ENCODE results near the gene MARS1.
A peak's percentile ranks its signal among the peaks of the same experiment; 100 is the strongest.

Gene MARS1

DNA sequence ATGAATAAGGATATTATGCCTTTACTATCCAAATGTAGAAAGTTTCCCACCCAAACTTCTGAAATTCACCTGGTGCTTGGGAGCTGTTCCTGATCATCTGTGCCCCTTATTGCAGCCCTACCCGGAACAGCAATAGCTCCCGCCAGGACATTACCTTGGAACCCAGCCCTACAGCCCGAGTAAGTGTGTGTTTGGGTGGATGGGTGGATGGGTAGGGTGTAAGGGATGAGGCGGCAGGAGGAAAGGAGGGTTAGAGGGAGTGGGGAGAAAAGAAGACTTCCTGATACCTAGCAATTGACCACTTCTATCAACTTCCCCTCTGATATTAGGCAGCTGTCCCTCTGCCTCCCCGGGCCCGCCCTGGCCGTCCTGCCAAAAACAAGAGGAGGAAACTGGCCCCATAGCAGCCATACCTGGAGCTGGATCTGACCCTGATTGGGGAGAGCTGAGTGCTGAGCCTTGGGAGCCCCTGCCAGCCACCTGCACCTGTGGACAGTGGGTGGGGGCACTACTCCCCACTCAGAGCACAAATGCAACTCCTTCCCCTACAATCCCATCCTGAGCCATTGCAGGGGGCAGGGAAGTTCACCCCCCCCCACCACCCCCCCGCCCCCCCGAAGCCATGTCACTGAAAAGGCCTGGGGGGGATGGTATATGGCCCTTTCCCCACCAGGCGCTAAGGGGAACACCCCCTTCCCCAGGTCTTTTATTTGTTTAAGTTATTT is 41.1 kb downstream of the MARS1 start:
- no peak for DNase-seq (ENCODE audit: low read depth in 3 of 3)

GRCh38 chr12:57529831-57530230 is 42.0 kb downstream of the MARS1 start:
- no peak for DNase-seq (ENCODE audit: low read depth in 3 of 3)

GRCh38 chr12:57530396-57531142 is 42.7 kb downstream of the MARS1 start:
- DNase-seq (ENCODE audit: low read depth in 3 of 3): no peak

DNA sequence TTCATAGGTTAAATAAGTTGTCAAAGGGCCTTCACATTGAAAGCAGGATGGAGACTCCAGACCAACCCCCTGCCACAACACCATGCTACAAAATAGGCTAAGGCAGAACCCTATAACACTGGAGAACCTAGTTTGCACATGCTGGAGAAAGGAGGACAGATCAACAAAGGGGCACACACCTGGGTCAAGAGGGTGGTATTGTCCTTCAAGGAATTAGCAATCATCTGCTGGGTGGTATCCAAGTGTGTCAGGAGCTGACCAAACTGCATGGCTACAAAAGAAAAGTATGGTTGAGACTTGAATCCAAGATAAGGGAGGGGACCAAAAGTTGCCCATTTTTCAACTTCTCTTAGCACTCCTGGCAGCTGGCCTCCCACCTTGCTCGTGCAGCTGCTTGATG is 44.0 kb downstream of the MARS1 start:
- no peak for DNase-seq (ENCODE audit: low read depth in 3 of 3)

- DNase-seq (ENCODE audit: low read depth in 3 of 3): no peak
Observed at GRCh38 chr12:57533108-57533507, 45.2 kb downstream of the MARS1 start.

DNA sequence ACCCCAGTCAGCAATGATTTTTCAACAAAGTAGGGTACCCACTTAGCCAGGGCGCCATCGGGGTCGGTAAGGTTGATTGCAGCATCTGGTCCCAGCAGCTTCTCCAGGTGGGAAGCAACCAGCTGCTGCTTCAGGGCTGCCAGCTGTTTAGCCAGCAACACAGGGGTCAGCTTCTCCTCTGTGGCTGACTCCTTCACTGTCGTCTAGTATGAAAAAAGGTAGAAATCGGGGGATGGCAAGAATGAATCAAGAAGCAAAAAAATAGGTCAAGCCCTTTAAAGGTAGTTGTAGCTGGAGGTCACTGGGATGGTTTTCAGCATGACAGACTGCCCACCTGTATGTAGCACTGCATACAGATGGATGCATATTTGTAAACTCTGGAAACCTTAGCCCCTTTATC is 46.4 kb downstream of the MARS1 start:
- DNase-seq (ENCODE audit: low read depth in 3 of 3): no peak

DNA sequence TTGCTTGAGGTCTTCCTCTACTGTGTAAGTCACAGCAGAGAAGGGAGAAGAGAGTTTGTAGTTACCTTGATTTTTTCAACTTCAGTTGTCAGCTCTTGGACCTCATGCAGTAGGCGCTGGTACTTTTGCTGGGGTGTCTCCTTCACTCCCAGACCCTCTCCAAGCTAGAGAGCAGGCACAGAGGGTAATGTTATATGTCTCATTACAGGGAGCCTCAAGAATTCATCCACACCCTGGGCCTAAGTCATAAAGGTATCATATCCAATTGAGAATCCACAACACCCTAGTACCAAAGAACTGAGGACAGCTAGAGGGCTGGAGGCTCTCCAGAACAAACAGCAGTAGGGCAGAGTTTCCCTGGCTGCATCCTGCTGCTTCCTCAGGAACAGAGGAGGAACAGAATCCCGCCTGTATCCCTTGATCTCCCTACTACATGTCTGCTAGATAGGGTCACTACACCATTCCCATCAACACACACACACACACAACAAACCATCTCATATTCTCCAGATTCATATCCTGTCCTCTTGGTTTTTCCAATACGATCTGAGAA is 47.2 kb downstream of the MARS1 start:
- DNase-seq (ENCODE audit: low read depth in 3 of 3): no peak

GRCh38 chr12:57535764-57536596 is 48.1 kb downstream of the MARS1 start:
- DNase-seq (ENCODE audit: low read depth in 3 of 3): no peak

- DNase-seq (ENCODE audit: low read depth in 3 of 3): no peak
Observed at GRCh38 chr12:57536597-57536942, 48.7 kb downstream of the MARS1 start.

GRCh38 chr12:57539134-57539768 is 51.4 kb downstream of the MARS1 start:
- DNase-seq (ENCODE audit: low read depth in 3 of 3): no peak

DNA sequence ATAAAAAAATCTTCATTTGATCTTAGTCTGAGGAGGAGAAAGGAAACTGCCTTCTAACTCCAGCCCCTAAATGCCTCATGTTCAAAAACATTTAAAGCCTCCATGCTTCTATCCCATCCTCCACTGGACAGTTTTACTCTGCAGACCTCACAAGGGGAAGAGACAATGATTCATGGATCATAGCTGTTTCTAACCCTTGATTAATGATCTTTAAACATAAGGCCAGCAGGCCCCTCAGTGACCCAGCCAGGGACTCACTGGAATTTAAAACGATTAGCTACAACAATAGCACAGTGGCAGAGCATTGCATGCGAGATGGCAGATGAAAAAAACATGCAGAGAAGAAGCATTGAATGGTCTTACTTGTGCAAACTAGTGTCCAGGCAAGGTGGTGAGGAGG is 53.1 kb downstream of the MARS1 start:
- no peak for DNase-seq (ENCODE audit: low read depth in 3 of 3)

GRCh38 chr12:57541717-57542116 is 53.8 kb downstream of the MARS1 start:
- no peak for DNase-seq (ENCODE audit: low read depth in 3 of 3)

- DNase-seq (ENCODE audit: low read depth in 3 of 3): no peak
Observed at GRCh38 chr12:57543581-57543980, 55.7 kb downstream of the MARS1 start.

DNA sequence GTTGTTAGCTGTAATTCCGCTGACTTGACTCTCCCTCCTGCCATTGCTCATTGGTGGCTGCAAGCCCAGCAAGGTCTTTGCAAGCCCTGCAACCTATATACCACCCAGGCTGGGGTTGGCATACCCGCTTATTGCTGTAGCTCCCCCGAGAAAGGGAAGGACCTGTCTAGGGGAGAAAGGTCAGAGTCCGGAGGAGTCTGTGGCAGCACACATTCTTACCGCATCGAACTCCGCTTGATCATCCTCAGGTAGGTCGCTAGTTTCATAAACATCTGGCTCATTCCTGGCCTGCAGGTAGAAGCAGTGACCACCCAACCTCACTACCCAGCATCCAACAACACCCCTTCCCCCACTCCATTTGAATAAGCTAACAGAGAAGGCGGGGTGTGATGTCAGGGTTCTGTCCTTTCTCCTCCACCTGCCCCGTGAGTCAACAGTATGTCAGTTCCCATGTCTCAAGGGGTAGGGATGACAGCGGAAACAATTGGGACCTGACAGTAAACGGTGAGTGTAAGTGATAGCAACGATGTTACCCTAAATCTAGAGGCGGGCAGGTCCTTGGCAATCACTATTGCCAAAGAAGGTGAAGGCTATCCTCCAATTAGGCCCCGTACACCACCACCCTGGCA is 58.1 kb downstream of the MARS1 start:
- DNase-seq (ENCODE audit: low read depth in 3 of 3): no peak

DNA sequence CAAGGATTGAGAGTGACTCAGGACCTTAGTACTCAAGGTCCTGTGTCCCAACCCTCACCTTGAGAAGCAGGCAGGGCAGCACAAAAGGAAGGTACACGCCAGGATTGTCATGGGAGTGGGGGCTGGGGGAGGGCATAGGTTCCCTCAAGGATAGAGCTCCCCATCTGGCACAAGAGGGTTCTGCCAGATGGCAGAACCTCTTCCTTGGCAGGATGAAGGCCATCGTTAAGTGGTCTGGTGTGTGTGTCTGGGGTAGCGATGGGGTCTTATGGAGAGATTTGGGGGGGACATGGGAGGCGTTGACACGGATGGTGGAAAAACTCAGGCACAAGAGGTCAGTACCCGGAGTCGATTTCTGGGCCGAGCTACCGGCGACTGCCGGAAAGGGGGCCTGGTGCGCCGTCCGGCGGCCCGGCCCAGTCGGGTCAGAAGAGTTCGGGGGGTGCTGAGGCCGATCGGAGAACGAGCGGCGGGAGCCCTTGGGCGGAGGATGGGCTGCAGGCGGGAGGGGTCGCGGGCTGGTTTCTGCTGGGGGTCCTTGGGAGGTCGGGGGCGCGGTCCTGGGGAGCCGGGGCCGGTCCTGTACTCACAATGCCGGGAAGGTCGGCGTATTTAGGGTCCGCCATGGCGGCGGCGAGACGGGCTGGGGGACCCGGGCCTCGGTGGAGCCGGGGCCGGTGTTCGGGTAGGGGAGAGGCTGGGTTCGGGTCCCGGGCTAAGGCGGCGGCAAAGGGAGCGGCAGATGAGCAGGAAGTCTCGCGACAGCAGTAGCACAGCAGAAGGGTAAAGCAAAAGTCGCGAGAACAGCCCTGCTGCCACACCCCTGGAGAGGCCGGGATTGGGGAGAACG is 58.8 kb downstream of the MARS1 start, which contains the start of gene DCTN2:
TSS of gene DCTN2 (minus strand) at position 755 of the 850 bp plus-strand sequence. CDS start at position 626, 129 bp downstream.
- DNase-seq (ENCODE audit: low read depth in 3 of 3): peak; percentile 88 to 94 (median 92)

- DNase-seq (ENCODE audit: low read depth in 3 of 3): no peak
Observed at GRCh38 chr12:57547288-57548012, 59.6 kb downstream of the MARS1 start.

DNA sequence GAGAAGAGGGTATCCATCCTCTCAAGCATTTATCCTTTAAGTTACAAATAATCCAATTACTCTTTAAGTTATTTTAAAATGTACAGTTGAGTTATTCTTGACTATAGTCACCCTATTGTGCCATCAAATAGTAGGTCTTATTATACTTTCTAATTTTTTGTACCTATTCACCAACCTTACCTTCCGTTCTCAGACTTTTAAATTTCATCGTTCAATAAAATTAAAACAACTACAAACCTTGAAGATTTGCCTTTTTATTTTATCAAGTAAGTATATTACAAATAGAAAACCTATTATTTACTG is 60.1 kb downstream of the MARS1 start:
- DNase-seq (ENCODE audit: low read depth in 3 of 3): no peak

GRCh38 chr12:57548488-57548887 is 60.6 kb downstream of the MARS1 start:
- no peak for DNase-seq (ENCODE audit: low read depth in 3 of 3)

DNA sequence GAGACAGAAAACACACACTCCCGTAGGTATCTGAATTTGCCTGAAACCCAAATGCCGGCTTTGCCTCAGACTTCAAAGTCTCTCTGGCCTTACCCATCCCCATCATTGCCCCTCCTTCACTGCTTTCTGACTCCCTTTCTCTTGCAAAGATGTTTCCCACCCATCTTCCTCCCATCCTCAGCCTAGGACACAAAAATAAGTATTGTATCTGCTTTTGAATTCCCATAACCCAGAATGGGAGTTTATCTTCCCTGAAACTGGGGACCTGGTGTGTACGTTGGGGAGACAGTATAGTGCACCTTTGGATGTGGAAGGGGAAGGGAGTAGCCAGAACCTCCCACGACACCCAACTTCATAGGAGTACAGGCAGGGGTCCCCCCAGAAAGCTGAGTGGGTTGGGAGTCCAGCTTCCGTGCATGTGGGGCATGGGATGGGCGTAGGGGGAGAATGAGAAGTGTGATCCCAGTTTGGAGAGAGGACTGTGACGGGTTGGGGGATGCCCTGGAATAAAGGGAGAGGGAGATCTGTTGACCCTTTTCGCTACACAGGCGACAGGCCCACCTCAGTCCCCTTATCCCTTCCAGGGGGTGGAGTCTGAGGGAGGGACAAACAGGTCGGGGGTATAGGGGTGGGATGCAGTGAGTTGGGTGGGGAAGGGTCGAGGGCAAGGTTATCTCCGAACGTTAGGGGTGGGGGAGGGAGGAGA is 61.5 kb downstream of the MARS1 start:
- DNase-seq (ENCODE audit: low read depth in 3 of 3): no peak

Data from stimulated activated CD4-positive, alpha-beta T cell treated with anti-CD3 and anti-CD28 coated beads, TNF-alpha, amount 100 ng/mL, for 48 hours (primary cell).